HG02623 (cell line): ENCODE measurements around the gene ARMCX1.
A peak's percentile ranks its signal among the peaks of the same experiment; 100 is the strongest.
"Not testable (repeated sequence)": the region's sequence is repeated elsewhere in the genome, so short reads cannot be mapped to it uniquely, and the experiment has no call there.

Source experiments
- ATAC-seq: cut with Tn5 transposase; IDR thresholded peaks from one replicate; pipeline ENCODE4 v1.9.1; 2021; ENCODE audit warnings: moderate library complexity; ENCODE audit not compliant: unreplicated experiment

Gene ARMCX1

GRCh38 chrX:101550362-101550750, at the start of gene ARMCX1:
Gene ARMCX1, plus strand, starts transcription at chrX:101550547. Its CDS starts 2,384 bp downstream, at chrX:101552931.
- no peak for ATAC-seq

DNA sequence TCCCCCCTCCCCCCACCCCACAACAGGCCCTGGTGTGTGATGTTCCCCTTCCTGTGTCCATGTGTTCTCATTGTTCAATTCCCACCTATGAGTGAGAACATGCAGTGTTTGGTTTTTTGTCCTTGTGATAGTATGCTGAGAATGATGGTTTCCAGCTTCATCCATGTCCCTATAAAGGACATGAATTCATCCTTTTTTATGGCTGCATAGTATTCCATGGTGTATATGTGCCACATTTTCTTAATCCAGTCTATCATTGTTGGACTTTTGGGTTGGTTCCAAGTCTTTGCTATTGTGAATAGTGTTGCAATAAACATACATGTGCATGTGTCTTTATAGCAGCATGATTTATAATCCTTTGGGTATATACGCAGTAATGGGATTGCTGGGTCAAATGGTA, 47.4 kb upstream of the ARMCX1 start:
- ATAC-seq, result not testable (repeated sequence)

GRCh38 chrX:101507372-101507771, 43.0 kb upstream of the ARMCX1 start:
- ATAC-seq, result no peak

GRCh38 chrX:101507986-101508385, 42.4 kb upstream of the ARMCX1 start:
- no peak for ATAC-seq

- no peak for ATAC-seq
These were observed 19.4 kb upstream of the ARMCX1 start for GRCh38 chrX:101530944-101531343.

- no peak for ATAC-seq
These were observed 11.2 kb upstream of the ARMCX1 start for GRCh38 chrX:101539116-101539515.

- ATAC-seq, result no peak
These were observed 518 bp downstream of the ARMCX1 start for GRCh38 chrX:101550751-101551379.

GRCh38 chrX:101551380-101551767, 1.0 kb downstream of the ARMCX1 start:
- no peak for ATAC-seq

GRCh38 chrX:101552714-101553113, 2.4 kb downstream of the ARMCX1 start:
- no peak for ATAC-seq

DNA sequence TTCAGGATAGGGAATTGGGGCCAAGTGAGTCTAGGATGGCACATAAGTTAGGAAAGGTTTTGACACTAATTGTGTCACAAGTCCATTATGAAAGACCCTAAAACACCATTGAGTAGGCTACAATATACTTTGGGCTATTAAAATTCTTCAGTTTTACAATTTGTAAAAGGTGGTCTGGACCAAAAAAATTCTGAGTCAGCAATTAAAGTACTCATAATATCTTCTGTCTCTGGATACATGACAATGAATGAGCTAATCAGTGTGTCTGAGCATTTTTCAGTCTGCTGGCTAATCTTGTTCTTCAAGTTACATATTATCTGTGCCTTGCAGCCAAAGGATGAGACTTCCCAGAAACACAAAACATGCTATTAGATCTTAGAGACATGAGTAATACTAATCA, 14.3 kb downstream of the ARMCX1 start:
- ATAC-seq, result no peak

DNA sequence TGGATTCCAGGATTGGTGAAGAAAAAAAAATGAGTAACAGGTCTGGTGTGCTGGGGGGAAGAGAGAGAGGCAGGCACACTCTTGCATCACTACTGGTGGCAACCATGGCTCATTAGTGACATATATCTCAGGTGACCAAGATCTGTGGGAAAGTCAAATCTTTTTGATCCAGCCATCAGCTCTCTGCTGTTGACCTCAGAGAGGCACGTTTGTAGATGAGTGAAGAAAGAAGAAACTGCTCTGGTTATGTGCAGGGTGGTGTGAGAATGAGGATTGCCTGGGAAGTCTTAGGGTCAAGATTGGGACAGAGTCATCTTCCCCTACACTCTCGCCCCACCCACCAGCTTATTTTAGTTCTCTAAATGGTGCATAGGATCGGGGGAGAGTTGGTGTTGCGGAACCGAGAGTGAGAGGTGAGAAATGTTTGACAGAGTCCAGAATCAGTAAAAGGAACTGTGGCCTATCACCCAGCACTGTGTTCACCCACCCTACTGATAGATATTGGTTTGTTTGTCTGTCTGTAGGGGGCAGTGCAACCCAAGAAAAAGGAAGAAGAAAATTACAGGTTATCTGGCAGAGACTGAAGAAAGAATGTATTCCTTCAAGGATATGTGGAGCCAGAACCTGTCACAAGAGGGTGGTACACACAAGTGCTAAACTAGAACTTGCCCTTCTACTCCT, 45.5 kb downstream of the ARMCX1 start:
- ATAC-seq, result peak; percentile 97

DNA sequence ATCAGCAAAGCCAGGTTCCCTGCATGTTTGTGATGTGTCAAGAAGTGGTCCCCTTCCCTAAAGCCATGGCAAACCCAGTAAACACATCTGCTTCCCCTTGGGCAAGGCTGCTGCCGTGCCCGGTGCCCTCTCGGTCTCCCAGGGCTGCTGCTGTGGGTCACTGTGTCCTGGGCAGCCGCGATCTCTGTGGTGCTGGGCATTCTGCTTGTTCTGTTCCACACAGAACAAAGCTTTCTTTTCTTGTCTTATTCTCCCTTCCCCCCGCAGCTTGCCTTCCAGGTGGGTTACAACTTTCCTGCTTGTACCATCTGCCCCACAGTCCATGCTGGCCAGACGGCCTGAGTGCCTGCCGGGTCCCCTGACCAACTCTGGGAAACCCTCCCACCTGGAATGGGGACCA, 49.2 kb downstream of the ARMCX1 start:
- not testable (repeated sequence) for ATAC-seq

GRCh38 chrX:101602077-101602476, 51.7 kb downstream of the ARMCX1 start:
- ATAC-seq, result no peak
